Activated CD4-positive, alpha-beta T cell treated with anti-CD3 and anti-CD28 coated beads, Interleukin-2, amount 10 ng/mL, durations not matched to agents 24 days and 14 days (primary cell): ENCODE measurements around the gene PPAN. TPM values are rescaled to one million over a fixed set of nuclear protein-coding genes. Genes with fewer than 3 reads are reported as not detected.

Experiments used
- DNase-seq: peaks from one replicate; pipeline ENCODE4 v3.0.0; 2022
- H3K27ac Mint-ChIP-seq: one replicate; pipeline ENCODE4 v1.8.0; 2022; ENCODE audit warnings: mild to moderate bottlenecking, mixed read lengths
- H3K27me3 Mint-ChIP-seq: one replicate; pipeline ENCODE4 v1.8.0; 2022; ENCODE audit warnings: mixed read lengths
- H3K36me3 Mint-ChIP-seq: one replicate; pipeline ENCODE4 v1.8.0; 2022; ENCODE audit warnings: low read depth, mild to moderate bottlenecking, mixed read lengths
- H3K4me1 Mint-ChIP-seq: one replicate; pipeline ENCODE4 v1.8.0; 2021; ENCODE audit warnings: mixed read lengths
- H3K4me3 Mint-ChIP-seq: one replicate; pipeline ENCODE4 v1.8.0; 2022; ENCODE audit warnings: mild to moderate bottlenecking, moderate library complexity, mixed read lengths
- H3K9me3 Mint-ChIP-seq: one replicate; pipeline ENCODE4 v1.8.0; 2021; ENCODE audit warnings: mixed read lengths
- intact Hi-C: fragments of 100-400 bp; cut with micrococcal nuclease; formaldehyde crosslinking; loops from one replicate; pipeline ENCODE4 v1.15.1; 2023
- total RNA-seq: library from RNA; stranded (reverse); gene quantifications from 2 replicates; pipeline ENCODE4 v1.2.3, GENCODE V29; 2022

PPAN gene
- total RNA-seq, 1 donor from 2014 or later: 232 TPM

DNA sequence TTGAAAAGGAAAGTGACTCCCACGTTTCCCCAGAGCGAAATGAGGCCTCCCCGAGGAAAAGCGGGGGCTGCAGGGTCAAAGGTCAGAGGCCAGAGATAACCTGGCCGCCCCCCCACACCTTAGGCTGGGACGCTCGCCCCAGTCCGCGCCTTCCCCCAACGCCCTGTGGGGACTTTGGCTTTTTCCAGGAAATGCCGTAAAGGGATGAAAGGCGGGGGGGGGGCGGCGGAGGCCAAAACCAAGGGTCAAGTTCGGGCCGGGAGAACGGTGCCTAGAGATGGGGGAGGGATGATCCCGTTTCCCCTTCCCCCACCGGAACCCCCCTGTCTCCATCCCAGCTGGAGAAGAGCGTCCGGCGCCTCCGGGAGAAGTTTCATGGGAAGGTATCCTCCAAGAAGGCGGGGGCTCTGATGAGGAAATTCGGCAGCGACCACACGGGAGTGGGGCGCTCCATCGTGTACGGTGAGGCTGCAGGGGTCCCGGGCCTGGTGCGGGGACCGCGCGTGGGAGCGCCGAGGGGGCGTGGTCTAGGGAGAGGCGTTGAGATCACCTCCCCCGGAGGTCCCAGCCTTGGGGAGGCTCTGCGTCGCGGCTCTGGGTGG, 19.5 kb upstream of the PPAN start:
- peaks cover 27% of the 10 kb centered on the region for H3K36me3 Mint-ChIP-seq
- DNase-seq: peak; percentile 83
- H3K4me3 Mint-ChIP-seq: peak overlapping the region; percentile 91
- H3K4me1 Mint-ChIP-seq: peaks cover 14% of the 10 kb centered on the region
- H3K9me3 Mint-ChIP-seq: no peaks in the 10 kb centered on the region
- no peaks in the 10 kb centered on the region for H3K27me3 Mint-ChIP-seq
- intact Hi-C loops: loop anchor here (1.0 to 10.0 kb wide), 2 partner anchors 9 to 1252 kb away; partner anchors contain the start of genes MBD3L1 and ZNF558
- peak overlapping the region; percentile 79 for H3K27ac Mint-ChIP-seq

DNA sequence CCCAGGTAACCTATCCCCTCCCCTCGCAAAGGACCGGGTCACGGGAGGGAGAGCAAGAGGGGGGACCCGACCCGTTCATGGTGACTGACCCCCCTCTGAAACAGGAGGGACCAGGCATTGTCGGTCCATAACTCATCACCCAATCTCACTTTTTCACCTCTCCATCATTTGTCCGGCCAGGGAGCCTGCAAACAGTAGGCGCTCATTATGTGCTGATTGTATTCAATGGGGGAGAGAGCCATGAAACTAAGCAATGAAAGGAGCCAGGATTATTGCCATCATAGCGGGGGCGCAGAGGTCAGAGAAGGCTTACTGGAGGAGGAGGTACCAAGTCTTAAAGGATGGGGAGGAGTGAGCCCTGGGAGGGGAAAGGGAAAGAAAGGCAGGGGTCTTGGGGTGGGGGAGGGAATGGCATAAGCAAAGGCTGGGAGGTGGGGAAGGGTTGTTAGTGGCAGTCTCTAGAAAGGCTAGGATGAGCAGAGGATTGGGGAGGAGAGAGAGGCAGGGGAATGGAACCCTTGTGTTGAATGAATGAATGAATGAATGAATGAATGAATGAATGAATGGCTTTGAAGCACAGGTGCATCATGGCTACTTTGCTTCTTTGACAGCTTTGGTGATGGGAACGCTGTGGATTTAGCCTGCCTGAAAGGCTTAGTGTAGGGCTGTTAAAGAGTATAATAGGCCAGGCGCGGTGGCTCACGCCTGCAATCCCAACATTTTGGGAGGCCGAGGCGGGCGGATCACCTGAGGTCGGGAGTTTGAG, 18.7 kb upstream of the PPAN start:
- no peaks in the 10 kb centered on the region for H3K9me3 Mint-ChIP-seq
- intact Hi-C loops: loop anchor here (10.0 kb wide), 1 partner anchor 1253 kb away; the partner anchor contains the start of genes MBD3L1 and ZNF558
- no peak for DNase-seq
- H3K27me3 Mint-ChIP-seq: no peaks in the 10 kb centered on the region
- H3K36me3 Mint-ChIP-seq: peaks cover 35% of the 10 kb centered on the region
- peaks cover 14% of the 10 kb centered on the region for H3K4me1 Mint-ChIP-seq
- H3K27ac Mint-ChIP-seq: peak overlapping the region; percentile 79
- peak overlapping the region; percentile 91 for H3K4me3 Mint-ChIP-seq

DNA sequence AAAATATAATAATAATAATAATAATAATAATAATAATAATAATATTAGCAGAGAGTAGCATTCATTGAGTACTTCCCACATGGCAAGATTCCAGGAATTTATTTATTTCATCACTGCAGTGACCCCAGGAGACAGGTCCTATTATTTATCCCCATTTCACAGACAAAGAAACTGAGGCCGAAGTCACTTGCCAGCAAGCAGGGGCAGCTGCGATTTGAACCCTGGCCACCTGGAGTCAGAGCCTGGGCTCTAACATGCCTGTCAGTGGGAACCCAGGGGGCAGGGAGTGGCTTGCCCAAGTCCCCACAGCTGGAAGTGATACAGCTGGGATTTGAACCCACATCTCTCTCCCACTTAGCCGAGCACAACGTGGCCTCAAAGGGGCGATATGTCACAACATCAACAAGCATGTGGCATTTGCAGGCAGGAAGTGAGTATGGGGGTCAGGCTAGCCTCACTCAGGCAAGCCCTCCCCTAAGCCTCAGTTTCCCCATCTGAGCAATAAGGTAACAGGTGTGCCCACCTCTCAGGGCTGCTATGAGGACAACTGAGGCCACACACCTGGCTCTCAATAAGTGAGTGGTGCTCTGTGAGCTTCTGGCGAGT, 17.1 kb upstream of the PPAN start:
- DNase-seq: peak; percentile 56
- H3K27ac Mint-ChIP-seq: no peak overlapping the region
- no peak overlapping the region for H3K4me3 Mint-ChIP-seq
- H3K9me3 Mint-ChIP-seq: no peaks in the 10 kb centered on the region
- peaks cover 47% of the 10 kb centered on the region for H3K36me3 Mint-ChIP-seq
- peaks cover 15% of the 10 kb centered on the region for H3K4me1 Mint-ChIP-seq
- H3K27me3 Mint-ChIP-seq: no peaks in the 10 kb centered on the region
- intact Hi-C loops: loop anchor here (10.0 kb wide), 1 partner anchor 1254 kb away; the partner anchor contains the start of genes MBD3L1 and ZNF558

DNA sequence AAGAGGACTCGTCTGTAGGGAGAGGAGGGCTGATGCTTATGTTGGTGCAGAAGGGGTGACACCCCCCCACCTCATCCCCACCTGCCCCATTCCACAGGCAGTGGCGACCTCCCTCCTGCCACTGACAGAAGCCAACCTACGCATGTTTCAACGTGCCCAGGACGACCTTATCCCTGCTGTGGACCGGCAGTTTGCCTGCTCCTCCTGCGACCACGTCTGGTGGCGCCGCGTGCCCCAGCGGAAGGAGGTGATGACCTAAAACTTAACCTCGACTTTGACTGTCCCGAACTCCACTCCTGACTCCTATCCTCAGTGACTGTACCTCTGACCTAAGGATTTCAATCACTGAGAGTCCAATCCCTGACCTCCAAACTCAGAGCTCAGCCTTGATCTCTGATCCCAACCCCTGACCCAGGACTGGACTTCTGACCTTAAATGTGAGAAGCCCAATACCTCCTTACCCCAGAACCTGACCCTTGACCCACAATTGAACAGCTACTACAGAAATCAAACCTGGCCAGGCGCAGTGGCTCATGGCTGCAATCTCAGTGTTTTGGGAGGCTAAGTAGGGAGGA, 16.3 kb upstream of the PPAN start:
- intact Hi-C loops: loop anchor here (10.0 kb wide), 1 partner anchor 1255 kb away; the partner anchor contains the start of genes MBD3L1 and ZNF558
- peak overlapping the region; percentile 51 for H3K27ac Mint-ChIP-seq

DNA sequence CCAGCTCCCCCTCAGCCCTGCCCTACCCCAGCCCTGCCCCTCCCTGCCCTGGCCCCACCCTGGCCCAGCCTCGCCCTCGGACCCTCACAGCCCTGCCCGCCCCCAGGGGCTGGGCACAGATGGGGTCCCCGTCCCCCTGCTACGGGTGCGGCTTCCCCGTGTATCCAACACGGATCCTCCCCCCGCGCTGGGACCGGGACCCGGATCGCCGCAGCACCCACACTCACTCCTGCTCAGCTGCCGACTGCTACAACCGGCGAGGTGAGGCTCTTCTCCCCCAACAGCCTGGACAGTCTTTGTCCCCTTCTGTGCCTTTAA, 14.8 kb upstream of the PPAN start:
- Mint-ChIP-seq H3K4me3 (no peak overlapping the region), H3K27me3 (no peaks in the 10 kb centered on the region), H3K27ac (no peak overlapping the region), H3K4me1 (peaks cover 15% of the 10 kb centered on the region), H3K9me3 (no peaks in the 10 kb centered on the region), H3K36me3 (peaks cover 56% of the 10 kb centered on the region)
- intact Hi-C loops: no loop called here
- no peak for DNase-seq

More for the DNA sequence above, 16.3 kb upstream of the PPAN start:
- no peaks in the 10 kb centered on the region for H3K9me3 Mint-ChIP-seq
- H3K36me3 Mint-ChIP-seq: peaks cover 53% of the 10 kb centered on the region
- no peak overlapping the region for H3K4me3 Mint-ChIP-seq
- peak; percentile 59 for DNase-seq
- no peaks in the 10 kb centered on the region for H3K27me3 Mint-ChIP-seq
- H3K4me1 Mint-ChIP-seq: peaks cover 15% of the 10 kb centered on the region

DNA sequence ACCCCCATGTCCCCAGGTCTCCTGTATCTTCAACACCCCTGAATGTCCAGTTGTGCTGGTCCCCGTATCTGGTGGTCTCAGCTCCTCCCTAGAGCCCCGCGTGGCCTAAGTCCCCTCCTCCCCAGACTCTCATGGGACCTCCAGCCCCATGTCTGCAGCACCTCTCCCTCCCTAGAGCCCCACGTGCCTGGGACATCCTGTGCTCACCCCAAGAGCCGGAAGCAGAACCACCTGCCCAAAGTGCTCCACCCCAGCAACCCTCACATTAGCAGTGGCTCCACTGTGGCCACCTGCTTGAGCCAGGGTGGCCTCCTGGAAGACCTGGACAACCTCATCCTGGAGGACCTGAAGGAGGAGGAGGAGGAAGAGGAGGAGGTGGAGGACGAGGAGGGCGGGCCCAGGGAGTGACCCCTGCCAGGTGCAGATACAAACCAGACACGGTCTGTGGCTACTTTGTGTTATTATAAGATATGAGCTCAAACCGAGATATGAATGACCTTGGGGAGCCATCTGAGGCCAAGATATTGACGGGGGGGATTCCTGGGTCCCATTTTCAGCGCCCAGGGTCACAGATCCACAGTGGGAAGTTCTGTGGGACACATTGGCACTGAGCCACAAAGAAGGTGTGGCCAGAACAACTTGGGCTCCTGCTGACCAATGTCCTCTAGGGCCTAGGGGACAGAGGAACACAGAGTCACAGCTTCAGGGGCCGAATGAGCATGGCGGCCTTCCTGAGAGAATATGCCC, 14.1 kb upstream of the PPAN start:
- H3K4me1 Mint-ChIP-seq: peaks cover 13% of the 10 kb centered on the region
- H3K27ac Mint-ChIP-seq: peak overlapping the region; percentile 4
- H3K9me3 Mint-ChIP-seq: no peaks in the 10 kb centered on the region
- intact Hi-C loops: no loop called here
- H3K27me3 Mint-ChIP-seq: no peaks in the 10 kb centered on the region
- H3K36me3 Mint-ChIP-seq: peaks cover 55% of the 10 kb centered on the region
- H3K4me3 Mint-ChIP-seq: no peak overlapping the region
- DNase-seq: peak; percentile 58

DNA sequence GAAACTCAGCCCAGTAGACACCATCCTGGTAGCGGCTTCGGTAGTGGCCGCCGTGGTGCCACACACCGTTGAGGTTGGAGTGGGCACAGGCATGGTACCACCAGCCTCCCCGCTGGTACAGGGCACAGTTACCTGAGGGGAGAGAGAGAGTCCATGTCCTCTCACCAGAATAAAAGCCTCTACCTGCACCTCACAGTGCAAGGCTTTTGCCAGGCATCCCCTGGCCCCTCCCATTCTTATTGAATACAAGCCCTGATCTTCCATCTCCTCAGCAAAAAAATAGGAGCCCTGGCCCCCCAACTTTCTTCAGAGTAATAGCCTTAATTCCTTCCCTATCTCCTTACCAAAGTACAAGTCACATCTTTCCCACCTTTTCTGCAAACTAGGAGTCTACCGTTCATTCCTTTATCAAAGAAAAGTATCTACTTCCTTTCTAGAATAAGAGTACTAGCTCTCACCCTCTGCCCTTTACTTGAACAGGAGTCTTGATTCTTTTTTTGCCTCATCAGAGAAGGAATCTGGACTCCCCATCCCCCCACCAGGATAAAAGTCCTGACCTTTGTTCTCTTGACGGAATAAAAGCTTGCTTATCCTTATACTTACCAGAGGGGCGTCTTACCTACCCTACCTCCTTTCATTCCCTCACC, 13.4 kb upstream of the PPAN start:
- peaks cover 7% of the 10 kb centered on the region for H3K4me1 Mint-ChIP-seq
- no peak overlapping the region for H3K27ac Mint-ChIP-seq
- H3K9me3 Mint-ChIP-seq: no peaks in the 10 kb centered on the region
- intact Hi-C loops: no loop called here
- no peak overlapping the region for H3K4me3 Mint-ChIP-seq
- no peaks in the 10 kb centered on the region for H3K27me3 Mint-ChIP-seq
- H3K36me3 Mint-ChIP-seq: peaks cover 49% of the 10 kb centered on the region
- no peak for DNase-seq

DNA sequence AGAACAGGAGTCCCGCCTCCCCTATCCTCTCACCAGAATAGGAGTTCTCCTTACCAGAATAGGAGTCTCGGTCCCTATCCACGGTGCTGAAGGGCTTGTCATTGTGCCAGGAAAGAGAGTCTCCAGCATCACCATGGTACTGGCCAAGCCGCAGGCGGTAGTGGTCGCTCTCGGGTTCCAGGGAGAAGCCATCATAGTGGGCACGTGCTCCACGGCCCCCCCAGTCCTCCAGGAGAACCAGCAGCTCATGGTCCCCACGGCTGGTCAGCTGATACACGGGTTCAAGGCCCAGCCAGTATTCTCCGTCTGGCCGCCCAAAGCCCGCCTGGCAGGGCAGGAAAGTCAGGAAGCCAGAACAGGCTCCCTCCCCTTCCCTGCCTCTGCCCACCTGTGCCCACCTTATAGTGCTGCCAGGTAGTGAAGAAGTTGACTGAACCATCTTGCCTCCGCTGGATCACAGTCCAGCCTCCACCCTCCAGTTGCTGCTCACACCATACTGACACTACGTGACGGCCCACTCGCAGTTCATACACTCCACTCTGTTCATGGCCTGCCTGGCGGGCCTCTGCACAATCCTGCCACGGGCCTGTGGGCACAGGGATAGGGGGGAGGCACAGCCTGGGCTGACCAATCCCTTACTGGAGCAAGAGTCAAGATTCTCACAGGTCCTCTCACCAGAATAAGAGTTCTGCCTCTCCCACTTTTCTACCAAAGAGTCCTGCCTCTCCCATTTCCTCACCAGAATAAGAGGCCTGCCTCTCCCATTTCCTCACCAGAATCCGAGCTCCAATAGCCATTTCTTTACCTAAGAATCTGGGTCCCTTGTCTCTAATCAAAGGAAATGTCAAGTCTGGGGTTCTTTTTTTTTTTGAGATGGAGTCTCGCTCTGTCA, 12.6 kb upstream of the PPAN start:
- H3K4me3 Mint-ChIP-seq: no peak overlapping the region
- H3K9me3 Mint-ChIP-seq: no peaks in the 10 kb centered on the region
- H3K27me3 Mint-ChIP-seq: no peaks in the 10 kb centered on the region
- intact Hi-C loops: no loop called here
- H3K27ac Mint-ChIP-seq: no peak overlapping the region
- DNase-seq: peak; percentile 62
- H3K4me1 Mint-ChIP-seq: peaks cover 10% of the 10 kb centered on the region
- H3K36me3 Mint-ChIP-seq: peaks cover 49% of the 10 kb centered on the region

DNA sequence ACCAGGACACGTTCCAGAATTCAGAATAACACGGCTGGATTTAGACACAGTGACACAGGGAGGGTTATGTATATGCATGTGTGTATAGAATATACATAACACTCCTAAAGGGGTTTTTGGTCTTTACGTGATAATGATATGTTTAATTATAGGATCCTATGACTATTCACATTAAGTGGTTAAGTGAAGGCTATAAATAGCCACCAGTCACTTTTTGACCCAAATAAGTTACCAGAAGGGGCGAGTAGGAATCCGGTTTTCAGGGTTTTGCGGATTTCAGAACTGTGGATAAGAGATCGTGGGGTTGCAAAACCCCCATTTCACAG, 10.6 kb upstream of the PPAN start:
- Mint-ChIP-seq H3K9me3 (no peaks in the 10 kb centered on the region), H3K36me3 (peaks cover 41% of the 10 kb centered on the region), H3K4me1 (peaks cover 19% of the 10 kb centered on the region), H3K27ac (peak overlapping the region; percentile 58), H3K27me3 (no peaks in the 10 kb centered on the region), H3K4me3 (peak overlapping the region; percentile 47)
- DNase-seq: no peak
- intact Hi-C loops: loop anchor here (1.0 kb wide), 1 partner anchor 9 kb away; the partner anchor contains the start of gene SHFL

DNA sequence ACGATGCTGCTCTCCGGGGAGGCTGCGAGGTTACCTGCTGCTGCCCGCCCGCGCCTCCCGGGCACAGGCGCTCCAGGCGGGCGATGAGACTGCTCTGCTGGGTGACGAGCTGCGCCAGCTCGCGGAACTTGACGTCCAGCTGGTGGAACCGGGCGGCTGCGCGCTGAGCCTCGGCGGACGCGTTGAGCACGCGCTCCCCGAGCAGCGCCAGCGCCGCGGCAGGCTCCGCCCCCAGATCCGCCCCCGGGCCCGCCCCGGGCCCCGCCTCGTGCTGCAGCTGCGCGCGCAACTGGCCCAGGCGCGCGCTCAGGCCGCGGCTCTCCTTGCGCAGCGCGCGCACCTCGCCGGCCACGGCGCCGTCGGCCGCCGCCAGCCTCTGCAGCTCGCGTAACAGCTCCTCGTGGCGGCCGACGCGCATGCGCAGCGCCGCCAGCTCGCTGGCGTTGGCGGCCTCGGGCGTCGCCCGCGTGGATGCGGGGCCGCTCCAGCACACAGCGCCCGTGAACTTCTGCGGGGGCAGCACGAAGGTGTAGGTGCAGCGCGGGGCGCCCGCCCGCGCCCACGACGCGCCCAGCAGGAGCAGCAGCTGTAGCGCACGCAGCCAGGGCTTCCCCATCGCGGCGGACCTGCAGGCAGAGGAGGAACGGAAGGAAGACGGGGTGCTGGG, 10.1 kb upstream of the PPAN start:
- Mint-ChIP-seq H3K27ac (peak overlapping the region; percentile 80), H3K9me3 (no peaks in the 10 kb centered on the region), H3K4me1 (peaks cover 20% of the 10 kb centered on the region), H3K4me3 (peak overlapping the region; percentile 62), H3K27me3 (no peaks in the 10 kb centered on the region), H3K36me3 (peaks cover 36% of the 10 kb centered on the region)
- DNase-seq: peak; percentile 98
- intact Hi-C loops: loop anchor here (1.0 kb wide), 2 partner anchors 8 to 10 kb away; partner anchors contain the start of gene SHFL

DNA sequence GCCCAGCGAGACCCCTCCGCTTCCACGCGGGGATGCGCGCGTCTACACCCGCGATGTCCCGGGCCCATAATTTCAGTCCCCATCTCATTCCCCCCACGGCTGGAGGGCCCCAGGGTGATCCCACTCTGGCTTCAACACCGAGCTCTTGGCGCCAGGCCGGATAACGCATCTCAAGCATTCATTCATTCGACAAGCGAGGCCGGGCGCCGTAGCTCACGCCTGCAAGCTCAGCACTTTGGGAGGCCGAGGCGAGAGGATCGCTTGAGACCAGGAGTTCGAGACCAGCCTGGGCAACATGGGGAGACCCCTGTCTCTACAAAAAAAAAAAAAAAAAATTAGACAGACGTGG, 9.6 kb upstream of the PPAN start:
- peaks cover 20% of the 10 kb centered on the region for H3K4me1 Mint-ChIP-seq
- intact Hi-C loops: loop anchor here (1.0 kb wide), 1 partner anchor 8 kb away; no protein-coding TSS in a partner anchor
- H3K27me3 Mint-ChIP-seq: no peaks in the 10 kb centered on the region
- H3K36me3 Mint-ChIP-seq: peaks cover 33% of the 10 kb centered on the region
- no peak for DNase-seq
- peak overlapping the region; percentile 62 for H3K4me3 Mint-ChIP-seq
- no peaks in the 10 kb centered on the region for H3K9me3 Mint-ChIP-seq
- peak overlapping the region; percentile 80 for H3K27ac Mint-ChIP-seq
